Measurements from ENCODE around the gene BIRC3. TPM values are rescaled to one million over a fixed set of nuclear protein-coding genes. Genes with fewer than 3 reads are reported as not detected.

Gene BIRC3
- total RNA-seq, 2 donors from 2014 or later = 14.8 to 66.3 TPM

- H3K9me3 ChIP-seq = no peaks in the 10 kb centered on the region
- H3K27ac ChIP-seq = peak within 1 kb of the TSS; percentile 99
- TF ChIP-seq CTCF (IDR thresholded peaks at IDR 0.05) = peak; percentile 64
- H3K27me3 ChIP-seq = no peaks in the 10 kb centered on the region
- peak within 1 kb of the TSS; percentile 84 to 97 for H3K9ac ChIP-seq (ENCODE audit: low read depth in 2 of 2, low read length in 2 of 2)
- intact Hi-C loops (cut with DNase I) = loop anchor here (10.0 kb wide), 1 partner anchor 318 kb away; no protein-coding TSS in a partner anchor
- H3K36me3 ChIP-seq = no peaks in the 10 kb centered on the region
- peak; percentile 96 for DNase-seq
- H3K4me3 ChIP-seq = peak within 1 kb of the TSS; percentile 66
- H3K4me1 ChIP-seq = no peaks in the 10 kb centered on the region
Measured at GRCh38 chr11:102346748-102347461, 29.6 kb downstream of the BIRC3 start, which contains the start of gene BIRC2. Gene BIRC2 (plus strand): TSS chr11:102347214. CDS start chr11:102349855, 2,641 bp downstream.

- TF ChIP-seq CTCF (IDR thresholded peaks at IDR 0.05) = no peak
- Histone ChIP-seq H3K36me3 (no peaks in the 10 kb centered on the region), H3K4me3 (peak overlapping the region; percentile 66), H3K27me3 (no peaks in the 10 kb centered on the region), H3K27ac (peak overlapping the region; percentile 99), H3K4me1 (no peaks in the 10 kb centered on the region), H3K9me3 (no peaks in the 10 kb centered on the region), H3K9ac (ENCODE audit: low read depth in 2 of 2, low read length in 2 of 2) (peak overlapping the region; percentile 84 to 97)
- DNase-seq = peak; percentile 76
- intact Hi-C loops (cut with DNase I) = loop anchor here (10.0 kb wide), 1 partner anchor 317 kb away; no protein-coding TSS in a partner anchor
Measured at GRCh38 chr11:102347462-102348370, 30.4 kb downstream of the BIRC3 start.

- no peaks in the 10 kb centered on the region for H3K4me1 ChIP-seq
- H3K9ac ChIP-seq (ENCODE audit: low read depth in 2 of 2, low read length in 2 of 2) = no peak overlapping the region
- H3K9me3 ChIP-seq = no peaks in the 10 kb centered on the region
- no peak overlapping the region for H3K4me3 ChIP-seq
- H3K27ac ChIP-seq = no peak overlapping the region
- peaks cover 3% of the 10 kb centered on the region for H3K36me3 ChIP-seq
- intact Hi-C loops (cut with DNase I) = no loop called here
- no peak for DNase-seq
- no peaks in the 10 kb centered on the region for H3K27me3 ChIP-seq
- no peak for TF ChIP-seq CTCF (IDR thresholded peaks at IDR 0.05)
Measured at GRCh38 chr11:102357116-102357515, 39.8 kb downstream of the BIRC3 start.

GRCh38 chr11:102359372-102359771 lies 42.1 kb downstream of the BIRC3 start:
- Histone ChIP-seq H3K36me3 (peaks cover 7% of the 10 kb centered on the region), H3K9me3 (no peaks in the 10 kb centered on the region), H3K4me1 (no peaks in the 10 kb centered on the region), H3K9ac (ENCODE audit: low read depth in 2 of 2, low read length in 2 of 2) (no peak overlapping the region), H3K27me3 (no peaks in the 10 kb centered on the region), H3K27ac (no peak overlapping the region), H3K4me3 (no peak overlapping the region)
- no peak for TF ChIP-seq CTCF (IDR thresholded peaks at IDR 0.05)
- intact Hi-C loops (cut with DNase I) = no loop called here
- no peak for DNase-seq

- Histone ChIP-seq H3K9me3 (no peaks in the 10 kb centered on the region), H3K36me3 (peaks cover 7% of the 10 kb centered on the region), H3K9ac (ENCODE audit: low read depth in 2 of 2, low read length in 2 of 2) (no peak overlapping the region), H3K4me3 (no peak overlapping the region), H3K4me1 (no peaks in the 10 kb centered on the region), H3K27ac (no peak overlapping the region), H3K27me3 (no peaks in the 10 kb centered on the region)
- intact Hi-C loops (cut with DNase I) = no loop called here
- no peak for TF ChIP-seq CTCF (IDR thresholded peaks at IDR 0.05)
- no peak for DNase-seq
Measured at GRCh38 chr11:102360681-102361080, 43.4 kb downstream of the BIRC3 start.

All from colonic mucosa (tissue), 4 donors.